ENCODE data around the gene SLC9C1. TPM values are rescaled to one million over a fixed set of nuclear protein-coding genes. Genes with fewer than 3 reads are reported as not detected.
A peak's percentile ranks its signal among the peaks of the same experiment; 100 is the strongest.

Gene SLC9C1
- total and polyA plus RNA-seq, 2 experiments from 2014 or later, result 0.03 TPM; not detected in 1

GRCh38 chr3:112302881-112303763 is 9.1 kb upstream of the SLC9C1 start:
- H3K9me2 ChIP-seq (replicated peaks; ENCODE audit: insufficient read depth), result no peaks in the 10 kb centered on the region
- H3K79me2 ChIP-seq, result no peaks in the 10 kb centered on the region
- peak overlapping the region; percentile 90 for H3K27ac ChIP-seq
- 17% methylated on average over 11 of the region's 12 CpGs for WGBS (ENCODE audit: low lambda C conversion rate, missing lambda C conversion rate)
- peak overlapping the region; percentile 7 for H3K4me3 ChIP-seq
- no peaks in the 10 kb centered on the region for H3K9me3 ChIP-seq (ENCODE audit: low read depth)
- no peaks in the 10 kb centered on the region for H3K27me3 ChIP-seq
- peak overlapping the region; percentile 60 for H2AFZ ChIP-seq
- H3K4me2 ChIP-seq, result peak overlapping the region; percentile 69
- H3K36me3 ChIP-seq (replicated peaks; ENCODE audit: insufficient read depth, low read depth), result no peaks in the 10 kb centered on the region
- TF ChIP-seq, protein P1, sequence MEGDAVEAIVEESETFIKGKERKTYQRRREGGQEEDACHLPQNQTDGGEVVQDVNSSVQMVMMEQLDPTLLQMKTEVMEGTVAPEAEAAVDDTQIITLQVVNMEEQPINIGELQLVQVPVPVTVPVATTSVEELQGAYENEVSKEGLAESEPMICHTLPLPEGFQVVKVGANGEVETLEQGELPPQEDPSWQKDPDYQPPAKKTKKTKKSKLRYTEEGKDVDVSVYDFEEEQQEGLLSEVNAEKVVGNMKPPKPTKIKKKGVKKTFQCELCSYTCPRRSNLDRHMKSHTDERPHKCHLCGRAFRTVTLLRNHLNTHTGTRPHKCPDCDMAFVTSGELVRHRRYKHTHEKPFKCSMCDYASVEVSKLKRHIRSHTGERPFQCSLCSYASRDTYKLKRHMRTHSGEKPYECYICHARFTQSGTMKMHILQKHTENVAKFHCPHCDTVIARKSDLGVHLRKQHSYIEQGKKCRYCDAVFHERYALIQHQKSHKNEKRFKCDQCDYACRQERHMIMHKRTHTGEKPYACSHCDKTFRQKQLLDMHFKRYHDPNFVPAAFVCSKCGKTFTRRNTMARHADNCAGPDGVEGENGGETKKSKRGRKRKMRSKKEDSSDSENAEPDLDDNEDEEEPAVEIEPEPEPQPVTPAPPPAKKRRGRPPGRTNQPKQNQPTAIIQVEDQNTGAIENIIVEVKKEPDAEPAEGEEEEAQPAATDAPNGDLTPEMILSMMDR (IDR thresholded peaks at IDR 0.05; ENCODE audit: poor library complexity), result no peak
- TF ChIP-seq EZH2phosphoT487 (IDR thresholded peaks at IDR 0.05; ENCODE audit: low read depth, severe bottlenecking, unreplicated experiment) (no peak), EZH2 (IDR thresholded peaks at IDR 0.05; ENCODE audit: borderline replicate concordance) (no peak)
- H4K20me1 ChIP-seq (ENCODE audit: insufficient read depth, poor library complexity, severe bottlenecking), result no peaks in the 10 kb centered on the region
- peaks cover 35% of the 10 kb centered on the region for H3K4me1 ChIP-seq (ENCODE audit: insufficient read depth)
- peak; percentile 16 for DNase-seq (ENCODE audit: low spot score)

DNA sequence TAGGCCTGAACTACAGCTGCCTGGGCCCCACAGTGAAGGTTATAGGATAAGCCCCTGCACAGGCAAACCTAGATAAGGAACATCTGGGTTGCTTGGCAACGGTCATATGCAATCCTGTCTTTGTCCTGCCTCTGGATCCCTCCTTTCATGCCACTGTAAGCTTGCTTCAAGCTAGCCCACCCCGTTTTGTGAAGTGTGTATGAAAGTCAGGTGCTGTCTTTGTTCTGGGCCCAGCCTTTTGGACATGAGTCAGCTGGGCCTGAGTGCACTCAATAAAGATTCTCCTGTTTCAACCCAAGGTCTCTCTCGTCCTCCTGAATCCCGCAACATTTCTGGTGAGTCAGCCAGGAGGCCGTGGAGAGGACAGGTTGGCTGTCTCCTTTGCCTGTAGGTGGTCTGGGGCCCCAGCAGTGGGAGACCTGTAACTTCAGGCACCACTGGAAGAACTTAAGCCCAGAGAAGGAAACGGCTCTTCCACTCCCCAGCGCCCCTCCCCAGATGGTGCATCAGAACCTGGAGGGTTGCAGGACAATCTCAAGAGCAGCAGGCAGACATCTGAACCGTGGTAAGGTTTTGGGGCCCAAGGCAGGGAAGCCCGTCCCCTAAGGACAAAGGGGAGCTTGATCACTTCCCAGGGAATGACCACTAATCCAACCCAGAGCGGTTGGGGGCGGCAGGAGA is 8.3 kb upstream of the SLC9C1 start:
- H2AFZ ChIP-seq, result peak overlapping the region; percentile 33
- peak overlapping the region; percentile 69 for H3K4me2 ChIP-seq
- no peaks in the 10 kb centered on the region for H3K27me3 ChIP-seq
- H3K4me1 ChIP-seq (ENCODE audit: insufficient read depth), result peaks cover 27% of the 10 kb centered on the region
- DNase-seq (ENCODE audit: low spot score), result peak; percentile 79
- H3K79me2 ChIP-seq, result no peaks in the 10 kb centered on the region
- H3K36me3 ChIP-seq (replicated peaks; ENCODE audit: insufficient read depth, low read depth), result no peaks in the 10 kb centered on the region
- H3K9me3 ChIP-seq (ENCODE audit: low read depth), result no peaks in the 10 kb centered on the region
- peak overlapping the region; percentile 10 for H3K4me3 ChIP-seq
- WGBS (ENCODE audit: low lambda C conversion rate, missing lambda C conversion rate), result 45% methylated on average over 11 of the region's 11 CpGs
- TF ChIP-seq, protein P1 (IDR thresholded peaks at IDR 0.05; ENCODE audit: poor library complexity), result no peak
- no peak for TF ChIP-seq EZH2phosphoT487 (IDR thresholded peaks at IDR 0.05; ENCODE audit: low read depth, severe bottlenecking, unreplicated experiment)
- peak overlapping the region; percentile 90 for H3K27ac ChIP-seq
- H4K20me1 ChIP-seq (ENCODE audit: insufficient read depth, poor library complexity, severe bottlenecking), result no peaks in the 10 kb centered on the region
- no peaks in the 10 kb centered on the region for H3K9me2 ChIP-seq (replicated peaks; ENCODE audit: insufficient read depth)

- H3K9me2 ChIP-seq (replicated peaks; ENCODE audit: insufficient read depth), result no peaks in the 10 kb centered on the region
- no peaks in the 10 kb centered on the region for H3K36me3 ChIP-seq (replicated peaks; ENCODE audit: insufficient read depth, low read depth)
- no peak overlapping the region for H3K4me2 ChIP-seq
- no peaks in the 10 kb centered on the region for H3K79me2 ChIP-seq
- no peaks in the 10 kb centered on the region for H4K20me1 ChIP-seq (ENCODE audit: insufficient read depth, poor library complexity, severe bottlenecking)
- TF ChIP-seq EZH2phosphoT487 (IDR thresholded peaks at IDR 0.05; ENCODE audit: low read depth, severe bottlenecking, unreplicated experiment) (no peak), EZH2 (IDR thresholded peaks at IDR 0.05; ENCODE audit: borderline replicate concordance) (no peak)
- TF ChIP-seq, protein P1 (IDR thresholded peaks at IDR 0.05; ENCODE audit: poor library complexity), result no peak
- no peaks in the 10 kb centered on the region for H3K9me3 ChIP-seq (ENCODE audit: low read depth)
- no peak overlapping the region for H3K27ac ChIP-seq
- peaks cover 7% of the 10 kb centered on the region for H3K4me1 ChIP-seq (ENCODE audit: insufficient read depth)
- DNase-seq (ENCODE audit: low spot score), result no peak
- no peak overlapping the region for H2AFZ ChIP-seq
- no peak overlapping the region for H3K4me3 ChIP-seq
- H3K27me3 ChIP-seq, result no peaks in the 10 kb centered on the region
These were observed 4.8 kb upstream of the SLC9C1 start for GRCh38 chr3:112298781-112299180.
